ENCODE data around the gene TMEM51.
"Not testable (repeated sequence)": the region's sequence is repeated elsewhere in the genome, so short reads cannot be mapped to it uniquely, and the experiment has no call there.

The TMEM51 gene

DNA sequence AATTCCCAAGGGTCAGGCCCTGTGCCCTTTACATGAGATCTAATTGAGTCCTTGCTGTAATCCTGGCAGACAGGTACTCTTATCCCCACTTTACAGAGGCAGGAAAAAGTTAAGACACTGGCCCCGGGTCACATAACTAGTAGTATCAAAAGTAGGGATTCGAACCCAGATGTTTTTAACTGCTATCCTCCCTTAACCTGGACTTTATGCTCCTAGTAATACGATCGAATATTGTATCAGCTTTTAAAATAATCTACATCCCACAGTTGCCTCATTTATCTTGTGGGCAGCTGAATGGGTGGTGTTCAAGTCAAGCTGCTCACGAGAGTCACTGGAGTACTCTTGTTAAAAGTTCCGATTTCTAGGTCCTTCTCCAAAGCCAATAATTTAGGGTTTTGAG lies 25.5 kb upstream of the TMEM51 start:
- DNase-seq, result no peak

GRCh38 chr1:15128520-15129313 lies 24.8 kb upstream of the TMEM51 start:
- peak; percentile 44 to 73 (median 61) for DNase-seq

DNA sequence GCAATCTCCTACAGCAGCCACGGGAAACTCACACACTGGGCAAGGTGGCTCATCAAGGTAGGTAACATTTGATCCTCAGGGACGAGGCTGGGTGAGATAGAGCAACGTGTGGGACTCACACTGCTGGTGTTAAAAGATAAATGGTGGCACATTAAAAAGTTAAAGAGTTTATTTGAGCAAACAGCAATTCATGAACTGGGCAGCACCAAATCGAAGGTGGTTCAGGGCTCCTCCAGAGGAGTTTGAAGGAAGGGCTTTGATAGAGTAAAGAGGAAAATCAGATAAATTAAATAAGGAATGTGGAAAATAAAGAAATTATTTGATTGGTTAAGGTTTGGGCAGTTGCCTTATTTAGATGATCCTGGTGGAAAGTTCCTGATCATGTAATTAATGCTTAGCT lies 23.6 kb upstream of the TMEM51 start:
- no peak for DNase-seq

DNA sequence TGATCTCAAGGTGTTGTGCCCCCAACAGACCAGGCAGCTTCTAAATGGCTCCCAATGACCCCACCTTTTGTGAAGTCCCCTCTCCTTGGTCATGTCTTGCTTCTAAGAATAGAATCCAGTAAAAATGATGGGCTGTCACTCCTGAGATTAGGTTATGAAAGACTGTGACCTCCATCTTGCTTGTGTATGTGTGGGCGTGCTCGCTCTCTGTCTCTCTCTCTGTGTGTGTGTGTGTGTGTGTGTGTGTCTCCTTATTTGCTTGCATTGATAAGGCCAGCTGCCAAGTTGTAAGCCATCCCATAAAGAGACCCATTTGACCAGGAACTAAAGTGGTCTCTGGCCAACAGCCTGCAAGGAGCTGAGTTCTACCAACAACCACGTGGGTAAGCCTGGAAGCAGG lies 22.9 kb upstream of the TMEM51 start:
- no peak for DNase-seq

GRCh38 chr1:15132965-15133364 lies 20.6 kb upstream of the TMEM51 start:
- no peak for DNase-seq

DNA sequence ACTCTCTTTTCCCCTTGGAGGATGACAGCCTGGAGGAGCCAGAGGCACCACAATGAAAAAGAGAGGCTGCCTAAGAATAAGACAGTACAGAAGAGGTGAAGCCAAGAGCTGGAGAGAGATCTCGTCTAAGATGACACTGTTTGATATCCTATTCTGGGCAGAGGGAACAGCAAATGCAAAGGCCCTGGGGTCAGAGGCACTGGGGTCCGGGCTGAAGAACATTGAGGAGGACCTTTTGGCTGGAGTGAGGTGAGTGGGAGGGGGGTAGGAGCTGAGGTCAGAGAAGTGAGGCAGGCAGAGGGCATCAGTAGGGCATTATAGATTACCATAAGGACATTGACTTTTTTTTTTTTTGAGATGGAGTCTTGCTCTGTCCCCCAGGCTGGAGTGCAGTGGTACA lies 19.3 kb upstream of the TMEM51 start:
- DNase-seq, result no peak

DNA sequence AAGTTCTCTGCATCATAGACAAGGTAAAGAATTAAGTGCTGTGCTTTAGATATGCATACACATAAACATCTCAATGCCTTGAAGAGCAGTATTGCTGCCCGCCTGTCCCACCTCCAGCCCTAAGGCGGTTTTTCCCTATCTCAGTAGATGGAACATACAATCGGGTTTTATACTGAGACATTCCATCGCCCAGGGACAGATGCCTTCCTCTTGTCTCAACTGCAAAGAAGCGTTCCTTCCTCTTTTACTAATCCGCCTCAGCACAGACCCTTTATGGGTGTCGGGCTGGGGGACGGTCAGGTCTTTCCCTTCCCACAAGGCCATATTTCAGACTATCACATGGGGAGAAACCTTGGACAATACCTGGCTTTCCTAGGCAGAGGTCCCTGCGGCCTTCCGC lies 17.9 kb upstream of the TMEM51 start:
- DNase-seq, result not testable (repeated sequence)

- DNase-seq, result no peak
Measured at GRCh38 chr1:15137809-15138208, 15.7 kb upstream of the TMEM51 start.

DNA sequence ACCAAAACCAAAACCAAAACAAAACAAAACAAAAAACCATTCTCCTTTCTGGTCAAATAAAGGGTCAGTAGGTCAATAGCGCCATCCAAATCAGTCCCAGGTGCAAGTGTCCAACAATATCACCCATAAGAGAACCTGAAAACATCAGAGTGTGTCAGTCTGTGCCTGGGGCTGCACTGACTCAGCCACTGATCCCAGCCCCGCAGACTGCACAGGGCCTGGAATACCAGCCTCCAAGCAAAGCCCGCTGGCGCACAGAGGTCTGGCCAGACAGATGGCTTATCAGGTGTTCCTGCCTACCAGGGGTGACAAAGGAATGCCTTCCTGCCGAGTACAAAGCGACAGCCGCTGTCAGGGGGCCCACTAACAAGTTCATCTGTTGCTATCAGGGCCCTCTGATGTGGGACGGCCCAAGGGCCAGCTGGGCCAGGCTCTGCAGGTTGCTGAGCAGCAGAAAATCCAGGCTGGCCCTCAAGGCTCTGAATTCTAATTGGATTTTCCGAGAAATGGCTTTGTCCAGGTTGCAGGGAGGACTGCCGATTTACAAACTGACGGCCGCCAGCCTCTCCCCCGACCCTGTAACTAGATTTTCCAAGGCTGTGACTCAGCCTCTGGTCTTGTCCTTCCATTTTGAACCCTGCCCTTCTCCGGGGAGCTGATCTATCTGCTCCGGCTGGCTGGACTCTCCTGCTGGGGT lies 13.7 kb upstream of the TMEM51 start:
- DNase-seq, result peak in 1 of 3 experiments; percentile 8

DNA sequence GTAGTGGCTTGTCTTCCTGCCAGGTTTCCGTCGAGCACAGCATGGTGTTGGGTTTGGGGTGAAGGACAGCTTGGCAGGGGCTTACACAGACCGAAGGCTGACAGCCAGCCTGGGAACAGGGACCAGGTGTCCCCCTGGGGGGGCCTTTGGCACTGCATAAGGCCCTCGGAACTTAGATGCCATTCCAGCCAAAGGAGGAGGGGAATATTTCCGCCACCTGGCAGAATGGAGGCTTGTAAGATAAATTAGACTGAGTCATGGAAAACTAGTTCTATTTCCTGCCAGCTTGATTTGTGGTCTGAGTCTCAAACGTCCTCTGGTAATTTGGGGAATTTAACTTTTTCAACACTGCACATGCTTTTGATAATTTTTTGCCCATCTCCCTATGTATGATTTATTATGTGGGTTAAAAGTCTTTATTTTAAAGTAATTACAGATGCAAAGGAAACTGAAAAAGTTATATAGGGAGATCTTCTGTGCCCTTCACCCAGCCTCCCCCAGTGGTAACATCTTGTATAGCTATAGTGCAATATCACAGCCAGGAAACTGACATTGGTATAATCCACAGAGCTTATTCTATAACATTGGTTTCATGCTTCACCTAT lies 11.5 kb upstream of the TMEM51 start:
- no peak for DNase-seq

DNA sequence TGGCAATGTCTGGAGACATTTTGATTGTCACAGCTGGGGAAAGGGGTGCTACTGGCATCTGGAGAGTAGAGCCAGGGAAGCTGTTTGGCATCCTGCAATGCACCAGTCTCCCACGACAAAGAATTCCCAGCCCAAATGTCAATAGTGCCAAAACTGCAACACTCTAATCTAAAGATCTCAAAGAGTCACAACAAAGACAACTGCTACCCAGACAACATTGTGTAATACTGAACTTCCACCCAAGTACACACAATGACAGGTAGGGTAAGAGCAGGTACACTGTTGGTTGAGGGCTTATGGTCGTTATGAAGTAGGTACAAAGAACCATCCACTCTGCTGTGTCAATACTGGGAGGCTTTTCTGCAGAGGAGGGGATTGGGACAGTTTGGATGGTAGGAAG lies 8.2 kb upstream of the TMEM51 start:
- DNase-seq, result no peak

GRCh38 chr1:15146142-15146680 lies 7.3 kb upstream of the TMEM51 start:
- DNase-seq, result no peak

- DNase-seq, result no peak
Measured at GRCh38 chr1:15146971-15147376, 6.6 kb upstream of the TMEM51 start.

DNA sequence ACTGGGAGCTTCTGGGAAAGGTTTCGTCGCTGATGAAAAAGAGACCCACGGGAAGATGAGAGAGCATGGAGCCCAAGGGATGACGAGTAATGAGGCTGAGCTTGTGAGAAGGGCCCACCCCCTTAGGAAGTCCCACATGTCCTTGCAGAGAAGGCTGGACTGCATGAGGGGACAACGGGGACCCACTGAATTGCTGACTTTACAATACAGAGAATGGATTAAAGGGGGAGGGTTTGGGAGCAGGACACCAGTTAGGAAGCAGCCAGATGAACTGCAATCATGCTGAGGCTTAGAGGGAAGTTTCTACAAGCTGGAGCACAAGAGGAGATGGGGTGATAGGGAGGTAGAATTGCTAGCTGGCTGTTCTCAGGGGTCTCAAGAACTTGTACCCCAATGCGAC lies 5.5 kb upstream of the TMEM51 start:
- no peak for DNase-seq

GRCh38 chr1:15148475-15148874 lies 5.1 kb upstream of the TMEM51 start:
- no peak for DNase-seq

GRCh38 chr1:15148941-15149340 lies 4.6 kb upstream of the TMEM51 start:
- no peak for DNase-seq

GRCh38 chr1:15150376-15150775 lies 3.2 kb upstream of the TMEM51 start:
- DNase-seq, result no peak

GRCh38 chr1:15151377-15151806 lies 2.2 kb upstream of the TMEM51 start:
- DNase-seq, result no peak

DNA sequence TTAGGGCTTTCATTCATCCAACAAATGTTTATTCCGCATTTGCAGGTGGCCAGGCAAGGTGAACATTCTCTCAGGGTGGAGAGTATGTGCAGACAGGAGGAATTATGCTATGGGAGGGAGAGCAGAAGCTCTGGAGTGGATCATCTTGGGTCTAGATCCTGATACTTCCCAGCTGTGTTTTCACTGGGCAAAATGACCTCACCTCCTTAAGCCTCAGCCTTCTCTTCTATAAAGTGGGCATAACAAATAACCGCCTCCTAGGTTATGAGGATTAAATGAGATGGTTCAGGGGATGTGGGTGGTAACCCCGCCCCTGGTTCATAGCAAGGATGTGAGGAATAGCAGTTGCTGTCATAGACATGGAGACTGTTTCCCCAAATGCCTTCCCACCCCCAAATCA lies 1.7 kb upstream of the TMEM51 start:
- DNase-seq, result no peak

DNA sequence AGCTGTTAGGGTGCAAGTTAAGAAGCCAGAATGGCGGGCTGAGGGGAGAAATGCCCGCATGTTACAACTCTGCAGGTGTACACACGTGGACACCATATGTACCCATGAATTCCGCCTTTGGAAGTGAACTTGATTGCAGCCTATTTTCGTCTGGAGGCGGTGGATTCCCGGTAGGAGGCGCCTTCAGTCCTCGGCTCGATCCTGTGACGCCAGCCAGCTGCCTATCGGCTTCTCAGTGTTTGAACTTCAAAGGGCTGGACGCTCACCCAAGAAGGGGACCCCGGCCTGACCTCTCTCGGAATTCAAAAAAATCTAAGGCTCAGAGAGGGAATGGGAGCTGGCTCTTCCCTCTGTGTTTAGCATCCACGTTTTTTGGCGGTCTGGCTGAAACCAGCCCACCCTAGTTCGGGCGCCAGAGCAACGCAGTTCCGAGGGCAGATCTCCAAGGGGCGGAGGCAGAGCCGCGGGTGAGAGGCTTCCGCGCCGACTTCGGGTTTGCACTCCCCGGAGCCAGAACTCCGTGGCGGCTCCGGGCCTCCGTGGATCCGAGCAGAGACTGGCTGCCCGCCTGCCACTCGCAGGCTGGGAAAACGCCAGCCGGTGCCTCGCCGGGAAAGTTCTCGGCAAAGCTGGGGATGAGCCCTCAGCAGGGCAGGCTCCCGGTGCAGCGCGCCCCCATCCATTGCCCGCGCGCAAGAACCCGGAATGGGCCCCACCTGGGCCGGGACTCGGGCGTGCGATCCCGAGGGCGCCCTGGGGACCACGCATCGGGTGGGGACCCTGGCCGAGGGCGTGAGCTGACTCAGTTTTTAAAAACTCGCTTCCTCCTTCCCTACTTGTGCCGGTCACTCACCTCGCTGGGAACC lies 996 bp upstream of the TMEM51 start:
- peak; percentile 74 to 88 (median 87) for DNase-seq

DNA sequence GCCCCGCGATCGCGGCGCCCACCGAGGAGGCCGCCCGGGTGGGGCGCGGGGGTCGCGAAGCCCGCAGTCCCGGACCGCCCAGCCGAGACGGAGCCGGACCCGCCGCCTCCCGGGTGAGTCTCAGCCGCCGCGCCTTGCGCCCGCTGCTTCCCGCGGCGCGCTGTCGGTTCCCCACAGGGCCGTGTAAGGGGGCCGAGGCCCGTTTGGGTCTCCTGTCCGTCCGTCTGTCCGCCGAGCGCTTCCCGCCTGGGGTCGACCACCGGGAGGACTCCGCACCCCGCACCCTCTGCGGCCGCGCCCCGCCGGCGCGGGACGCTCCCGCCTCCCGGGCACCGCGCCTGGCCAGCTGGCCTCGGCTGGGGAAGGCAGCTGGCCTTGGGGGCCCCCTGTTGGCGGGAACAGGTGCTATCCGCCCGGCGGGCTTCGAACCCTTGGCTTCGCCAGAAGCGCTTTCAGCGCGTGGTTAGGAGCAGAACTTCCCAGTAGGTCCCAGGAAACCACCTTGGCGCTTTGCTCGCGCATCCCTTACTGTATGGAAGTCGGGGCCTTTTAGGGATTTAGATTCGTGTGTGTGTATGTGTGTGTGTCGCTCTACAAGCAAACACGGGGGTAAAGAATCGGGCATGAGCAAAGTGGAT lies 414 bp downstream of the TMEM51 start:
- DNase-seq, result peak in 2 of 3 experiments; percentile 77 to 88

DNA sequence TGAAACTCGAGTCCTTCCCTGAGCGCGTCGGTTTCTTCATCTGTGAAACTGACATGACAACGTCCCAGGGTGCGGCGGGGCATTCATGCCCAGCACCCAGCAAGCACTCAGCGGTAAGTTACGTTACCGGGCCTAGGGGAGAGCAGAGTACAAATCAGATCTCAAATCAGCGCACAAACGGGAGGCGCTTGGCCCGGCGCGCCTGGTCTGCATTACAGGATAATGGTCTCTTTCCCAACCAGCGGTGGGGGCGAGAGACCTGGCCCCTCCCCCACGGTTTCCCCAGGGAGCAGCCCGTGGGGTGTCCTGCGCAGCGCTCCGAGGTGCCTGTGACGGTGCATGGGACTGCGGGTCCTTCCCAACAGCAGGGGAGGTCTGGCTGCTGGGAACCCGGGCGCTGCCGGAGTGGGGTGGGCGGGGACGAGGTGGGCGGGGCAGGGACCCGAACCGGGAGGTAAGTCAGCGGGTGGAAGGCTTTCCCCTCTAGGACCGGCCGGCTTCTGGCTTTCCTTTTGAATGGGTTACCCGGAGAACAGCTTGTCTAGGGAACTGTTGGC lies 1.0 kb downstream of the TMEM51 start:
- no peak for DNase-seq
